Activated T-helper 17 cell treated with anti-CD3 and anti-CD28 coated beads, Interleukin-2, amount 50 U/mL, for 72 hours (primary cell): ENCODE results near the gene GMCL1. TPM values are rescaled to one million over a fixed set of nuclear protein-coding genes. Genes with fewer than 3 reads are reported as not detected.
"Not testable (repeated sequence)": the region's sequence is repeated elsewhere in the genome, so short reads cannot be mapped to it uniquely, and the experiment has no call there.

ENCODE experiments used
- ATAC-seq: fragments of 150-1000 bp; cut with Tn5 transposase; replicated peaks from 2 replicates; pipeline ENCODE4 v1.10.0; 2021; ENCODE audit warnings: mild to moderate bottlenecking, moderate library complexity
- H3K27ac Mint-ChIP-seq: one replicate; pipeline ENCODE4 v1.8.0; 2022; ENCODE audit warnings: mixed read lengths
- H3K27me3 Mint-ChIP-seq: one replicate; pipeline ENCODE4 v1.8.0; 2022; ENCODE audit warnings: mixed read lengths
- H3K36me3 Mint-ChIP-seq: one replicate; pipeline ENCODE4 v1.8.0; 2022; ENCODE audit warnings: low read depth, mild to moderate bottlenecking, mixed read lengths
- H3K4me1 Mint-ChIP-seq: one replicate; pipeline ENCODE4 v1.8.0; 2022; ENCODE audit warnings: mixed read lengths
- H3K4me3 Mint-ChIP-seq: one replicate; pipeline ENCODE4 v1.8.0; 2022; ENCODE audit warnings: mild to moderate bottlenecking, mixed read lengths
- H3K9me3 Mint-ChIP-seq: one replicate; pipeline ENCODE4 v1.8.0; 2022; ENCODE audit warnings: mixed read lengths
- total RNA-seq, 2 donors: library from RNA; stranded (reverse); gene quantifications; one replicate each; pipeline ENCODE4 v1.2.3, GENCODE V29; 2022

Gene GMCL1
- total RNA-seq, 2 donors from 2014 or later: 20.8 to 24.1 TPM

- Mint-ChIP-seq H3K4me3 (no peak overlapping the region), H3K9me3 (no peaks in the 10 kb centered on the region), H3K27me3 (no peaks in the 10 kb centered on the region), H3K4me1 (no peaks in the 10 kb centered on the region), H3K27ac (peak overlapping the region; percentile 1), H3K36me3 (no peaks in the 10 kb centered on the region)
- no peak for ATAC-seq
These were observed 31.1 kb upstream of the GMCL1 start for GRCh38 chr2:69798290-69798908.

GRCh38 chr2:69798909-69799526 is 30.4 kb upstream of the GMCL1 start:
- Mint-ChIP-seq H3K36me3 (no peaks in the 10 kb centered on the region), H3K4me1 (no peaks in the 10 kb centered on the region)
- ATAC-seq: no peak

GRCh38 chr2:69801745-69802290 is 27.6 kb upstream of the GMCL1 start:
- no peak overlapping the region for H3K27ac Mint-ChIP-seq
- H3K27me3 Mint-ChIP-seq: no peaks in the 10 kb centered on the region
- ATAC-seq: no peak
- no peaks in the 10 kb centered on the region for H3K4me1 Mint-ChIP-seq
- peaks cover 11% of the 10 kb centered on the region for H3K36me3 Mint-ChIP-seq
- H3K9me3 Mint-ChIP-seq: no peaks in the 10 kb centered on the region
- no peak overlapping the region for H3K4me3 Mint-ChIP-seq

More at GRCh38 chr2:69798909-69799526, 30.4 kb upstream of the GMCL1 start:
- no peaks in the 10 kb centered on the region for H3K27me3 Mint-ChIP-seq
- H3K4me3 Mint-ChIP-seq: no peak overlapping the region
- peak overlapping the region; percentile 1 for H3K27ac Mint-ChIP-seq
- no peaks in the 10 kb centered on the region for H3K9me3 Mint-ChIP-seq

GRCh38 chr2:69802781-69803367 is 26.6 kb upstream of the GMCL1 start:
- H3K27ac Mint-ChIP-seq, H3K4me3 Mint-ChIP-seq, H3K4me1 Mint-ChIP-seq, ATAC-seq, H3K27me3 Mint-ChIP-seq, H3K9me3 Mint-ChIP-seq: not testable (repeated sequence)
- H3K36me3 Mint-ChIP-seq: peaks cover 11% of the 10 kb centered on the region

- no peak overlapping the region for H3K4me3 Mint-ChIP-seq
- H3K36me3 Mint-ChIP-seq: peaks cover 11% of the 10 kb centered on the region
- no peak for ATAC-seq
- H3K9me3 Mint-ChIP-seq: no peaks in the 10 kb centered on the region
- no peaks in the 10 kb centered on the region for H3K4me1 Mint-ChIP-seq
- no peaks in the 10 kb centered on the region for H3K27me3 Mint-ChIP-seq
- H3K27ac Mint-ChIP-seq: no peak overlapping the region
These were observed 25.0 kb upstream of the GMCL1 start for GRCh38 chr2:69804416-69804815.

GRCh38 chr2:69805887-69806286 is 23.6 kb upstream of the GMCL1 start:
- Mint-ChIP-seq H3K9me3 (no peaks in the 10 kb centered on the region), H3K4me1 (no peaks in the 10 kb centered on the region), H3K27ac (no peak overlapping the region), H3K36me3 (peaks cover 11% of the 10 kb centered on the region), H3K27me3 (no peaks in the 10 kb centered on the region), H3K4me3 (no peak overlapping the region)
- no peak for ATAC-seq

DNA sequence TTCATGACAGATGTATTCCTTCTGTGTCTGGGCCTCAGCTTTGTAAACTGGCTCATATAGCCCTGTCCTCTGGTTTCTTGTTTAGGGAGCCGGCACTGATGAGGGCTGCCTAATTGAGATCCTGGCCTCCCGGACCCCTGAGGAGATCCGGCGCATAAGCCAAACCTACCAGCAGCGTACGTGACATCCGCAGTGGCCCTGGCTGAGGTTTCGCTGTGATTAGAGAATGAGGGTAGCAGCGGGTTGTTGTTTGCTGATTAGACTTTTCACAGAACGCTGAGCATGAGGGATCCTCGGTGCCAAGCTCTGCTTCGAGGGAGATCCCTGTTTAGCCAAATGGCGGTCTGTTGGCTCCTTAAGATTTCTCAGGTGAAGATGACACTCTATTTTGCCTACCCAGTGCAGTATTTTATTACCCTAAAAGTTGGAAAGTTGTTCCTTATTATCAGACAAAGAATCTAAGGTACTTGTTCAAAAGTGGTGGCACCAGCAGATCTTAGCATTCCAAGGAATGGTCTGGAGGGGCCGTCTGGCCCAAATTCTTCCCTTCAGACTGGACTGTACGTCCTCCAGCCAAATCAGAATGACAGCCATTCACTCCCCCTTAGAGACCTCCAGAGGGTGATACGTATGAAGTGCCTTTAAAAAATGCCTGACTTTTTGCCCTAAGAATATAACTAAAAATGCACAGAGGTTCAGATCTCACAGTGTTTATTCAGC is 21.5 kb upstream of the GMCL1 start:
- Mint-ChIP-seq H3K4me3 (no peak overlapping the region), H3K4me1 (no peaks in the 10 kb centered on the region), H3K27ac (no peak overlapping the region), H3K9me3 (no peaks in the 10 kb centered on the region), H3K27me3 (no peaks in the 10 kb centered on the region), H3K36me3 (peaks cover 11% of the 10 kb centered on the region)
- ATAC-seq: no peak

DNA sequence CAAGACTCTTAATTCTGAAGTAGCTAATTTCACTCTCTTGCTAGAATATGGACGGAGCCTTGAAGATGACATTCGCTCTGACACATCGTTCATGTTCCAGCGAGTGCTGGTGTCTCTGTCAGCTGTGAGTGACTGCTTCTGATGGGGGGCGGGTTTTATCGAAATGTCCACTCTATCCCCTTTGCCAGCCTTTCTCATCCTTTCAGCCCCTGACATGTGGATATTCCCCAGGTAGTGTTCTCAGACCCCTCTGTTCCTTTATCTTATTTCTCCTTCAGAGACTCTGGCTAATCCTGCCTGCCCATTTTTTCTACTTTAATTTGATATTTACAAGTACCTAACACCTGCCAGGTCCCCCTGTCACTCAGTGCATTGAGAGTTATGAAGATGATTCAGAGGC is 18.9 kb upstream of the GMCL1 start:
- Mint-ChIP-seq H3K4me1 (no peaks in the 10 kb centered on the region), H3K9me3 (no peaks in the 10 kb centered on the region), H3K36me3 (peaks cover 11% of the 10 kb centered on the region), H3K27me3 (no peaks in the 10 kb centered on the region), H3K4me3 (no peak overlapping the region), H3K27ac (peak overlapping the region; percentile 8)
- no peak for ATAC-seq

DNA sequence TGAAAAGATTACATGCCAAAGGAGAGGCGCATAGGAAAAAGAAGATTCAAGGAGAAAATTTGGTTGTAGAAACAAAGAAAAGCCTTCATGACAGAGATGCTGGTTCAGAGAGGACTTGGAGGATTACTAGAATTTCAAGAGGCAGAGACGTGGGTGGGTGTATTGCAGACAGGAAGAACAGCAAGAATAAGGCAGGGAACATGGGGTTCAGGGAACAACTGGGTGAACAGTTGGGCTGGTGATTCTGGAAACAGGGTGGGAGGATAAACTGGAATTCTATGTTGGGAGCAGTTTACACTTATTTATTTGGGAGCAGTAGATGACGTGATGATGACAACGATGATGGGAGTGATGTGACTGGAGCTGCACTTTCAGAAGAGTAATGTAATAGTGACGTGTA is 18.4 kb upstream of the GMCL1 start:
- no peak overlapping the region for H3K4me3 Mint-ChIP-seq

DNA sequence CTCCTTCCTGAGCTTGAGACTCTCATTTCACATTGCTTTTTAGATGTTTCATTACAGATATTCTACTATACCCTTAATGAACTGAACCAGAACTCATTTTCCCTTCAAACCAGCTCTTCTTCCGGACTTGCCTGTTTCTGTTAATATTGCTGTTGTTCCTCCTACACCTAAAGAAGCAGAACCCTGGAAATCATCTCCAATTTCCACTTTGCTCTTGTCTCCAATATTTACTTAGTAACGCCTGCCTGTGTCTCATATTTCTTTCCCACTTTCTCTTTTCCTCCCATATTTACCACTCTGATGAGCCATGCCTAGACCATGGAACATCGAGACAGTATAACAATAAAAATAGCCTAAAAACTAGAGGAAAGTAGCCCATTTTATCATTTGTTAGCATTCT is 17.9 kb upstream of the GMCL1 start:
- Mint-ChIP-seq H3K4me3 (no peak overlapping the region), H3K27ac (no peak overlapping the region), H3K9me3 (no peaks in the 10 kb centered on the region), H3K27me3 (no peaks in the 10 kb centered on the region), H3K4me1 (no peaks in the 10 kb centered on the region), H3K36me3 (peaks cover 1% of the 10 kb centered on the region)
- ATAC-seq: no peak

More for the DNA sequence above, 18.4 kb upstream of the GMCL1 start:
- Mint-ChIP-seq H3K27me3 (no peaks in the 10 kb centered on the region), H3K9me3 (no peaks in the 10 kb centered on the region), H3K36me3 (peaks cover 7% of the 10 kb centered on the region), H3K4me1 (no peaks in the 10 kb centered on the region), H3K27ac (peak overlapping the region; percentile 8)
- no peak for ATAC-seq

DNA sequence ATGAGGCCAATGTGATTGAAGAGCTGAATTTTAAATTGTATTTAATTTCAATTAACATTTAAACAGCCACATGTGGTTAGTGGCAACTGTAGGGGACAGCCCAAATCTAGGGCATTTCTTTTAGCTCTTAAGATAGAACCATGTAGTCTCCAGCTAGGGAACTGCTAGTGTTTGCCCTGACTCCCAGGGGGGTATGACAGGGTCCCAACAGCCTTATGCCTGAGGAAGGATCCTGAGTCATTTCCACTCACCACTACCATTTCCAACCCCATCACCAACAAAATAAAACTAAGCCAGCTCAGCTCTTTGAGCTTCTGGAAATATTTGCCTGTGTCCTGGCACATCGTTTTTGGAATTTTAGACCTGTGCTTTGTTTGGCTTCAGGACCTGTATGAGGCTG is 13.7 kb upstream of the GMCL1 start:
- no peak for ATAC-seq
- H3K9me3 Mint-ChIP-seq: no peaks in the 10 kb centered on the region
- no peaks in the 10 kb centered on the region for H3K4me1 Mint-ChIP-seq
- no peak overlapping the region for H3K27ac Mint-ChIP-seq
- no peaks in the 10 kb centered on the region for H3K27me3 Mint-ChIP-seq
- no peaks in the 10 kb centered on the region for H3K36me3 Mint-ChIP-seq
- no peak overlapping the region for H3K4me3 Mint-ChIP-seq

DNA sequence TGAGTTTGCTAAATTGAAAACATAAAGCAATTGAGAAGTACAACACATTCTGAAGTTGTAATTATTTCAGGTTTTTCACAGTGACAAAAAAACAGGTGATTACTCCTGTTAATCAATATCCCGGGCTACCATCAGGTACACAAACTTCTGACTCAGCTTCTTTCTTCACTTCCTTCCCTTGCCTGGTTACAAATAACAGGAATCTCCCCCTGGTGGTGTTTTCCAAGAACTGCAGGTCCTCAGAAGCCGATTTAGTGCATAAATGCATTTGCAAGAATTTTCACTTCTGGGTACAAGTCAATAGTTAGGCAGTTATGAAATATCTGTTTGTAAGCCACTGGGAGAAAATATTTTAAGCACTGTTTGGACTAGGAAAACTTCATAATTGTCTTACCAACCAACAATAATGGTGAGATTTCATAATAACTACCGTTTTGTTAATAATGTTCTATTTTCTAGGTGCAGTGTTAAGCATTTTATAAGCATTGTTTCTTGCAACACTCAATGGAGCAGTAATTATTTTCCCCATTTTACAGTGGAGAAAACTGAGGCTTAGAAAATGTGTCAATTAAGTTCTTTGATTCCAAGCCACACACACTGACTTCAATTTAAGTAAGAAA is 12.4 kb upstream of the GMCL1 start:
- Mint-ChIP-seq H3K4me1 (no peaks in the 10 kb centered on the region), H3K9me3 (no peaks in the 10 kb centered on the region), H3K27me3 (no peaks in the 10 kb centered on the region), H3K27ac (no peak overlapping the region), H3K4me3 (no peak overlapping the region), H3K36me3 (no peaks in the 10 kb centered on the region)
- peak; percentile 74 for ATAC-seq

DNA sequence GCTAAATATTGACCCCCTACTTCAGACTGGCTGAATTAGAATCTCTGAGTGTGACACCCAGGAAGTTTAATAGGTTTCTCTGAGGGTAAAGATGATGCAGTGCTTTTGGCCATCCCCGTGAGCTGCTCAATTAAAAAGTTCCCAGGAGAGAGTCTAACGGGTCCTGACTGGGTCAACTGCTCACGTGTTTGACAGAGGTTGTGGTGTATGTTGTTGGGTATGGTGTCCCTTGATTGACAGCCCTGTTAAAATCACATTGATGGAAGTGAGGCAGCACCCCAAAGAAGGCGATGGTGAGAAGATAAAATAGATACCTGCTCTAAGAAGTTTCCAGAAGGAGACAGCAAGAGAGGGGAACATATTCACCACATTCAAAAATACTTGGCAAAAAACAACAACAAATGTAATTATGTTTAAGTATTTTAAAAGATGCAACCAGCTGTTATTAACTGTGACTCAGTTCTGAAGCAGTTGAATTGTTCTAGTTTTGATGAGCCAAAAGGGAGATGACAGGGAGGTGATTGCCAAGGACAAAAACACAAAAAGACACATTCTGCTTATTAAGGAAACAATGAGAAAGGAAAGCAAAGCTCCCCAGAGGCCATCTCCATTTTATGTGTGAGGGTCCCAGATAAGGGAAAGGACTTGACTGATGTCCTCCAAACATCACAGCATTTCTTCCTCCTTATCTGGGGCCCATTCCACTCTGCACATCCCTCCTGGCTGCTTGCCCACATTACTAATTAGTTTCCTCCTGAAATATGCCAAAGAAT is 11.5 kb upstream of the GMCL1 start:
- Mint-ChIP-seq H3K36me3 (no peaks in the 10 kb centered on the region), H3K9me3 (no peaks in the 10 kb centered on the region), H3K4me3 (no peak overlapping the region), H3K4me1 (no peaks in the 10 kb centered on the region), H3K27ac (no peak overlapping the region), H3K27me3 (no peaks in the 10 kb centered on the region)
- no peak for ATAC-seq
